Renal cortex interstitium (tissue), 15 donors: ENCODE measurements around the gene GPR151. TPM values are rescaled to one million over a fixed set of nuclear protein-coding genes. Genes with fewer than 3 reads are reported as not detected.
"Not testable (repeated sequence)": the region's sequence is repeated elsewhere in the genome, so short reads cannot be mapped to it uniquely, and the experiment has no call there.

ENCODE experiments used
- DNase-seq, 11 donors: peaks; one replicate each; pipeline ENCODE4 v3.0.0-alpha.2; 2013; ENCODE audit warnings: low read depth in 9 of 11, low spot score in 4 of 11; ENCODE audit errors: extremely low read depth in 1 of 11
- long read RNA-seq, 16 experiments: transcript quantifications; one replicate each; lab custom pipeline, GENCODE V29; 2026
- polyA plus RNA-seq, 3 donors: library from polyadenylated mRNA; unstranded; fragments of 120-200 nt; gene quantifications; one replicate each; pipeline ENCODE4 v1.2.1, GENCODE V29; 2013; ENCODE audit not compliant: insufficient read length in 3 of 3

Gene GPR151
- polyA plus RNA-seq = not detected
- long read RNA-seq, donor 1 = 0 reads
- long read RNA-seq, donor 2, partial matches to known transcripts = 0 of 1 reads
- long read RNA-seq, donor 2, other reads (novel, unspliced or antisense) = 0 of 1 reads
- long read RNA-seq, donor 3 = 0 reads
- long read RNA-seq, donor 4 = 0 reads
- long read RNA-seq, donor 5 = 0 reads
- long read RNA-seq, donor 6 = 0 reads
- long read RNA-seq, donor 7, partial matches to known transcripts = 0 of 1 reads
- long read RNA-seq, donor 7, other reads (novel, unspliced or antisense) = 0 of 1 reads
- long read RNA-seq, donor 8 = 0 reads
- long read RNA-seq, donor 9 = 0 reads
- long read RNA-seq, donor 10 = 0 reads
- long read RNA-seq, donor 11, partial matches to known transcripts = 0 of 1 reads
- long read RNA-seq, donor 11, other reads (novel, unspliced or antisense) = 0 of 1 reads
- long read RNA-seq, donor 12 = 0 reads
- long read RNA-seq, donor 13 = 0 reads
- long read RNA-seq, donor 14 = 0 reads
- long read RNA-seq, donor 15 = 0 reads
- long read RNA-seq, donor 16 = 0 reads

DNA sequence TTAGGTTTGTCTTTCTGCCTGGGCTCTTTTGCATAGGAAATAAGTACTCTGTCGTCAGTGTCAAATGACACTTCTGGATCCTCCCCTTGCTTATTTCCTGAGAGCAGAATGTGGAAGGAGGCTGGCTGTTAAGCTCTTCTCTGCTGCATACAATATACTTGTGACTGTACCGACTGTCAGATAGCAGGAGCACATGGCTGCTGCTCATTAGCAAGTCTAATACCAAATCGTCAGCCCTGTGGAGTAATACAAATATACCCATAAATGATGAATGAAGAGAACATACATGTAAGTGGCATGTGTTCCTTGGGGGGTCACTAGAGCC lies at the start of gene GPR151:
Gene GPR151 (minus strand): TSS at position 40 of the 325 bp plus-strand sequence. CDS start 77 bp downstream, outside the sequence.
- peak in 3 of 11 donors; percentile 5 to 12 (median 10) for DNase-seq

DNA sequence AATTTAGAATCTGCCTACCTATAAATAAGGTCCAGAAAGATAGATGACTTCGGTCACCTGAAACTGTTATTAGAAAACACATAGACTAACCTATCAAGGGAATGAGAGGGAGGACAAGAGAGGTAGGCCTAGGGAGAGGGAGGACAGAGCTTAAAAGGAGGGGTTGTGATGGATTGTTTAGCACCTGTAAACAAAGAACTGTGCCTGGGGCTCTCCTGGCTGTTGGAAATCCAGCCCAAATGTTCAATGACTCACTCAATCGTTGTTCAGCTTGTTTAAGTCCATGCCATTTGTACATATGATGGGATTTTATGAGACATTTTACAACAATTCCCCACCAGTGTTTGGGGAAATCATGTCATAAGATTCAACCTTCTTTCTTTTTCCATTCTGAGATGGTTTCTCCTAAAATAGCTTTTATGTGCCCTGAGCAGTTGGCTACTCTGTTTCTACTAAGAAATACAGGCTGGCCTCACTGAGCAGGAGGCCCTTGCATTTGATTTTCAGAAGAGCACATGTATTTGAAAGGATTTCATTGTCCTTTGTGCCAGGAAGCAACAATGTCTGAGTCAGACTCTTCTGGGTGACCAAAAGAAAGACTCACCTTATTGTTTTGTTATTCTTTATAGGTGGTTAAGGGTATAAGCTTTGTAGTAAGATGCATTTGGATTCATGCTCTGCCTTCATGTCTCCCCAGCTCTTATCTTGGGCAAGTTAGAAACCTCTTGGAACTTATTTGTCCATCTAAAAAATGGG lies 48.2 kb upstream of the GPR151 start:
- no peak for DNase-seq

DNA sequence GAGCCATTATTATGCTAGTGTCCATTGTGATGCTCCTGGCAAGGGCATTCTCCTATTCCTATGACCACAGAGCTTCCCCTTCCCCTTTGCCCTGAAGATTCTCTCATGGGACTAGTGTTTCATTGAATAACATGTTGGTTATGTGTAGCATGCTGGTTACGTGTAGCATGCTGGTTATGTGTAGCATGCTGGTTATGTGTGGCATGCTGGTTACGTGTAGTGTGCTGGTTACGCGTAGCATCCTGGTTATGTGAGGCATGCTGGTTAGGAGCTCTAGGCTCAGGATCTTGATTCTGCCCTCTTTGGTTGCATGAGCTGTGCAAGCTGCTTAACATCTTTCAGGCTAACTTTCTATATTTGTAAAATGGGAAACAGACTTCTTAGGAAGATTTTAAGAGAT lies 46.5 kb upstream of the GPR151 start:
- no peak for DNase-seq

DNA sequence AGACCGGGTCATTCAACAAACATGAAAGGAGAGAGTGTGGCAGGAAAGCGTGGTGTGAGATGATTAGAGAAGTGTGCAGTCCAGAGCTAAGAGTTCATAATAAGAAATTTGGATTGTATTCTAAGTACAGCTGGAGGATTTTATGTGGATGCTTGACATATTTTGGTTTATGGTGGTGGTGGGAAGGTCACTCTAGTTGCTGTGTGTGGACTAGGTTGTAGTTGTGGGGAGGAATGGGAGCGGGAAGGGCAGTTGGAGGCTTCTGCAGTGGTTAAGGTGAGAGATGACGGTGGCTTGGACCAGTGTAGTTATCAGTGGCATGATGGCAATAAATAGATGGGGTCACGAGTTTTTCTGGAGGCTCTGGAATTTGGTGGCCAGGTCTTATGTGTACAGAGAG lies 45.7 kb upstream of the GPR151 start:
- no peak for DNase-seq

DNA sequence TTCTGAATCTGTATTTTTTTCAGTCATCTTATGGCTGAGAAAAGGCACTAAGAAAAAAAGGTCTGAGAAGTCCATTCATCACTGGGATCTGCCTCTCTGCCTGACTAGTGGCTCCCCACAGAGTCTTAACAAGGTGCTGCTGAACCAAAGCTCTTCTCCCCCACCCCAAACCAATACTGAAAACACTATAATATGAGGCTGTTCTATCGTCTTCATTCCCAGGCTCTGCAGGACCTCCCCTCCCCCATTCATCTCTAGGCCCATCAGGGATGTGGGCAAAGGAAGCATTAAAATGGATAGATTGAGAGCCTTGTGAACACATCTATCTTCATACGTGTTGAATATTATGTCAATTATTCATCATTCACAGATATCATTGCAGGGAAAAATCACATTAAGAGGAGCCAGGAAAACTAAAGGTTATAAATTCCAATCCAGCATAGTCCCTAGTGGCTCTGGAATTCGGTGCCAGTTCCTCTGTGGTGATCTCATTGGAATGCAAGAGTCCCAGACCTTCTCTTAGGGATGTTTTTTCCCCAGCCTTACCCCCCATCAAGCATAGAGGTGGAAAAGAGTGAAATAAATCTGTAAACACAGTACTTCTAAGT lies 44.3 kb upstream of the GPR151 start:
- DNase-seq = no peak

DNA sequence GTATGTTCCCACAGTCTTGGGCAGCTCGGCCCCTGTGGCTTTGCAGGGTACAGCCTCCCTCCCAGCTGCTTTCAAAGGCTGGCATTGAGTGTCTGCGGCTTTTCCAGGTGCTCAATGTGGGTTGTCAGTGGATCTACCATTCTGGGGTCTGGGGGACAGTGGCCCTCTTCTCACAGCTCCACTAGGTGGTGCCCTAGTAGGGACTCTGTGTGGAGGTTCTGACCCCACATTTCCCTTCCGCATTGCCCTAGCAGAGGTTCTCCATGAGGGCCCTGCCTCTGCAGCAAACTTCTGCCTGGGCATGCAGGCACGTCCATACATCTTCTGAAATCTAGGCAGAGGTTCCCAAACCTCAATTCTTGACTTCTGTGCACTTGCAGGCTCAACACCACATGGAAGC lies 40.9 kb upstream of the GPR151 start:
- not testable (repeated sequence) for DNase-seq

DNA sequence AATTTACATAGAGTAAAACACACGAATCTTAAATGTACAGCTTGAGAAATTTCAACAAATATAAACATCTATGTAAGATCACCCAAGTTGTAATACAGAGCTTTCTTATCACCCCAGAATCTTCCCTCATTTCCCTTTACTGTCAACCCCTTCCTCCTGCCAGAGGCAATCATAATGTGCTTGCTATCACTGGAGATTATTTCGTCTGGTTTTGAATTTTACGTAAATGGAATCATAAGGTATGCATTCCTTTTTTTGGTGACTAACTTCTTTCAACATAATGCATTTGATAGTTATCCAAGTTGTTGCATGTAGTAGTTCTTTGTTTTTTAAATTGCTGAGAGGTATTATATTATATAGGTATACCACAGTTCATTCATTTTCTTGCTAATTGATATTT lies 37.5 kb upstream of the GPR151 start:
- DNase-seq = no peak

DNA sequence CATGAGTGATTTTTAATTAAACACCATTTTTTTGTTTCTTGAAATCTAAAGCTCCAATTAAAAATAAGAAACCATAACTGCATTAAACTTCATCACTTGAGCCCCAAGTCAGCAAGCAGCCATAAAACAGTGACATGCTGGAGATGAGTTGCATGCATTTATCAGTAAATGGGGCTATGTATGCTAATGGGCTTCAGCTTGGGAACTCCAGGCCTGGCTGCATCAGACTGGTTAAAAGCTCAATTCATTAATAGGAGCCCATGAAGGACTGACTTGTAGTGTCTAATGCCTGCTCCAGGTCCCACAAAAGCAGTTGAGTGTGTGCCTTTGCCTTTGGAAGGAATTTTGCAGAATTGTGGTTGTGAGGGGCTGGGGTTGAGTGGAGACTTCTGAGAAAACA lies 33.6 kb upstream of the GPR151 start:
- DNase-seq = no peak

DNA sequence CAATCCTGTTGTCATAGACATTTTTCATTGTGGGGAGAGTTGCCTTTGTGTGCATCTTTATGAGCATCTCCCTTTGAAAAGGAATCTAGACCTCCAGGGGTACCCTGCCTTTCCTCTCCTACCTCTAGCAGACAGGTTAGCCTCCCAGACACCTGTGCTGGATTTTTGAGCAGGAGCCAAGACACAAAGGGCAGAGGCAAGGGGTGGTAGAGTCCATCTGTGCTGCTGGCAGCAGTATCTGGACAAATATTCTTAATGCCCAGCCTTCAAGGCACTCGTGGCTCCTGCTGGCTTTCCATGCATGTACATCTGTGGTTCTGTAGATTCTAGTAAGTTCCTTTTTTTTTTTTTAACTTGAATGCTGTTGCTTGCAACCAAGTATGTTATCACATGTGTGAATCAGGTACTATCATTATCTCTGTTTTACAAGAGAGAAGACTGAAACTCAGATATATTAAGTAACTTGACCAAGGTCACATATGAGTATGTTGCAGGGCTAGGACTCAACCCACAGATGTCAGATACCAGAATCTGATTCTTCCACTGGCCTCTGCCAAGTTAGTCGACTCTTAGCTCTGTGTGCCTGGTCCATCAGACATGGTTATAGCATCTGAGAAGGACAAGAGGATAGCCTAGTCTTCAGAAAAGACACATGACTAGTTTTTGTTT lies 32.9 kb upstream of the GPR151 start:
- DNase-seq = no peak

DNA sequence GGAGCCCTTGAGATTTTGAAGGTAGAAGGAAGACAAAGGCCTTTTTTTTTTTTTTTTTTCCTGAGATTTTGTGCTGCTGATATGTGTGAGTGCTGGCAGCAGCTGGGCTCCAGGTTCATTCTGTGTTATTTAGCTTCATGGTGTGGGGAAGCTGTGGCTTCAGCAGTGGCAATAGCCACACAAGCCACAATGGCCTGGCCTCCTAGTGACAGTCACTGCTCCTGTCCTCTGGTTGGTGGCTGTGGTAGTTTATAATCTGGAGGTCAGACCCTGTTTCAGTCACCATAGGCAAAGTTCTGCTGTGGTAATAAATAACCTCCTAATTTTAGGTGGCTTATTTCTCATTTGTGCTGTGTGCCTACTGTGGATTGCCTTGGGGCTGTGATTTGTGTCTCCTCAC lies 28.2 kb upstream of the GPR151 start:
- DNase-seq = no peak

DNA sequence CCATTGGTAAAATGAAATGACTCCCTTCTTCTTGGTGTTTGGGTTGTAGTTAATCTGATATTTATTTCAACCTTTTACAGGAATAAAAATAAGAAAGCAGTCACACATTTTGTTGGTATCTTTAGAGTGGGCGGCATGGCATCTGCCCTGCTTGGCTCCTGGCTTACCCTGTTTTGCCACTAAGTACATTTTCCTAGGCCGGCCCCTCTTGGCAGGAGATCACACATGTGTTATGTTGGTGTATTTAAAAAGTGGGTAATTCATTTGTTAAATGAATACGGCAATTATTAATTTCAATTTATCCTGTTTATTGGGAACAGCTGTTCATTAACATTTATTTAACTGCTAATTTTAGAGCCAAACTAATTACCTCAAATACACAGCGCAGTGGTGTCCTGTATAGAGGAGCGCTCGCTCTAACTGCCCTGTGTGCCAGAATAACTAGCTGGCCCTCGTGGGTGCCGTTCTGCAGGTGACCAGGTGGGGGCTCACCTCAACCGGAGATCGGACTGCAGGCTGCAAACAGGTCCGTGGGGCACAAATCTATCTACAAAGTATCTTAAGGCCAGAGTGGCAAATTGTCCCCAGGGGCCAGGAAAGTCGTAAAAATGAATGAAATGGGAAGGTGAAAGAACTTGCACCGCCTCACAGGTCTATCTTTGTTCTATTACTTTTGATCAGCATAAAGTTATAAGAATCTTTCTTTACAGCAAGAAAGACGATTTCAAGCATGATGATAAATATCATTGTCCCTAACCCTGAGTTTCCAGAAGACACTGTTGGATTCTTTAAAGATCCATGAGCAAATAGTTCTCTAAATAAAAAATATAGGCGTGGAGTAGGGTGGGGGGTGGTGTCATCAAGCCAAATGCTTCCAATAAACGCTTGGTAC lies 26.2 kb upstream of the GPR151 start:
- peak in 8 of 11 donors; percentile 26 to 47 (median 30) for DNase-seq

DNA sequence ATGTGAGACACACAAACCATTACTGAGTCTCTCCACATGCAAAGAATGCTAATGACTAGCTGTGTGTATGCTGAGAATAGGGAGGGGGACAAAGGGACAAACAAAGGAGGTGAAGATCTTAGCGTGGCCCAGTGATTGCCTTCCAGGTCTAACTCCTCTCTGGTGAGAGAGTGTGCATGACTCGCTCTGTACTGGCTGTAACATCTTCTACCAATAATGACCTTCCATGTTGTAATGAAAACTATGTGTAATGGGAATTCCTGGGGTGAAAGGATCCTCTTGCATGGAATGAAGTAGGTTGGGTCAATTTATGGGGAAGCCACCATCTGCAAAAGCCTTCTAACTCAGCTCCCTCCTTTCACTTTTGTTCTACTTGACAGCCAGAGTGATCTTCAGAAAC lies 24.4 kb upstream of the GPR151 start:
- no peak for DNase-seq

DNA sequence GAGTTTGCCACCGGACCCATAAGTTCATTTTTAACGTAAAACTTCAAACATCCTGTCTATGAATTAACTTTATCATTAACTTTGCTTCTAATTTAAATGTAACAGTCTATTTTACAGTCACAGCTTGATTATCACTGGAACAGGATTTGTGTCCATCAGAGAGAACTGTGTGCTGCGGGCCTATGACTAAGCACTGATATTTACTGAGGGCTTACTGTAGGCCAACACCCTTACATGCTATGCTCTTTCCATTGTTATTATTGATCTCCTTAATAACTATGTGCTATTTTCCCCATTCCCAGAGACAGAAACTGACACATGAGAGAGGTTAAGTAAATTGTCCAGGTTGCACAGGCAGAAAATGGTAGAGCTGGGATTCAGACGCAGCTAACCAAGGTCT lies 24.0 kb upstream of the GPR151 start:
- no peak for DNase-seq

DNA sequence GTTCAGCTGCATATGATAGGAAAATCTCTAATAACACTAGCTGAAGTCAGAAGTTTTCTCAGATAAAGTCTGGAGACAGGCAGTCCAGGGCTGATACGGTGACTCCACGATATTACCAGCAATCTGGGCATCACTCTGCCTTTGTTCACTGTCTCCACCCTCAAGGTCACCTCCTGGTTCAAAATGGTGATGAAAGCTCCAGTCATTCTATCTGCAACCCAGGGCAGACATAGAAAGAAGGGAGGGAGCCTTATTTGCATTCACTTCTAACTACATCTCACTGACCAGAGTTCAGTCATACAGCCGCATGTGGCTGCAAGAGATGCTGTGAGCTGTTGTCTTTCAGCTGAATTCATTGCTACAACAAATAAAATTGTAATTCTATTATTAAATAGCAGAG lies 22.4 kb upstream of the GPR151 start:
- no peak for DNase-seq

DNA sequence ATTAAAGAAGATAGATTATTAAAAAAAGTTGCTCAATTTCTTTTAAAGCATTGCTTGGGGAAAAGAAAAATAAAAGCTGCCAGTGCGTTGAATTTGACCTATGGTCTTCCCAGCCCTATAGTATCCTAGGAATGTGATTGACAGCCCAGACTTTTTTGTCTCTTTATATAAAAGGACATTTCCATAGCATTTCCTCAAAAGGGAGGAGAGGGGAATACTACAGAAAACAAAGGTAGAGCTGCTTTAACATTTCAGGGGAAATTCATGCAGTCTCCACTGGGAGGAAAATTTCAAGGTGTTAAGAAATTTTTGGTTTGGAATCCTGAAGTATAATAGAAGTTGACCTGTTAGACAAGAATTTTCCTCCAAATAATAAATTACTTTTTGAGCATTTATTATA lies 17.9 kb upstream of the GPR151 start:
- no peak for DNase-seq

DNA sequence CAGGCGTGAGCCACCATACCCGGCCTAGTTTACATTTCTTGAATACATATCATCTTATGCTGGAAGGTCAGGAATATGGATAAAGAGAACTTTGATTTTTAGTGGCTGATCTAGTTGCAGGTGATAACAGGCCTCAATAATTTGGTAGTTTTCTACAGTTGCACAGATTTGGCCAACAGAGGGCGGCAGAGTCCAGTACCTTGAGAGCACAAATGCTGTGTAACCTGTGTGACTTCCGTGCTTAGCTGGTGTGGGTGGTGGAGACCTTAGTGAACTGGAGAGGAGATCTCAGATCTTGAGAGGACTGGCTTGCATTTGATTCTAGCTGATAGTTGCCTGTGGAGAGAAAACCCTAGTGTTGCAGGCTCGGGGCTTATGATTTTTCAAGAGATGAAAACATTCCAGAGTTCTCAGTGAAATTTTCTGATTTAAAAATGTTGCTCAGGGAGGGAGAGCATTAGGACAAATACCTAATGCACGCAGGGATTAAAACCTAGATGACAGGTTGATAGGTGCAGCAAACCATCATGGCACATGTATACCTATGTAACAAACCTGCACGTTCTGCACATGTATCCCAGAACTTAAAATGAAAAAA lies 17.4 kb upstream of the GPR151 start:
- DNase-seq = peak in 10 of 11 donors; percentile 15 to 54 (median 34)

DNA sequence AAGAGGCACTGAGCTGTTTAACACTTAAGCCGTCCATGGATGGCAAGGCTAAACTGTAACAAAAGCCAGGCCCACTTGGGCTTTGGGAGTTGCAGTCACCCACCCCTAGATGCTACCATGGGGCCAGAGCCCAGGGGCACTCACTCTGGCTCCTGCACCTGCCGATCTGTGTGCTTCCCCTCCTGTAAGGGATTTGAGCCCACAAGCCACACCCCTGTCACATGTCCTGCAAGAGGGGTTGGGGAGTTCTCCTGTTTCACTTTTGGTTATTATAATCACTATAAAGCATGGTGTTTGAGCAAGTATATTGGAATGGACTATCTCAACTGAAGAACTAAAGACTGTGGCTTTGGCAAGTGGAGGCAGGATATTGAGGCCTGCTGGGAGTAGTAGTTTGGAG lies 14.0 kb upstream of the GPR151 start:
- DNase-seq = no peak

DNA sequence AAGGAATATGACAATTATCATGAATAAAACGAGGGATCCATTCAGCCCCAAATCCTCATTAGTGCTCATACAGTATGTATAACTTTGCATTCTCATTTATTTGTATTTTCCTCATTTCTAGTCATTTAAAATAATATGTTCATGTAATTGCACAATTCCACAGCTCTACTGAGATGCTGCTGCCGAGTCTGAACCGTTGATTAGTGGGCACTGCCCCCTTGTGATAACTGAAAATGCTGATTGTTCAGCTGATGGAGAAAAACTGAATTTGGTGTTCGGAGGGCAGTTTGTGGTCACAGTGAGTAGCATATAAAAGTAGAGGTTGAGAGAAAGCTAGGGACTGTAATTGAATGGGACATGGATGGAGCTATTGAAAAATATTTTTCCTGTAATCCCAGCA lies 12.2 kb upstream of the GPR151 start:
- DNase-seq = no peak
